Left lung (tissue), 14 donors: ENCODE measurements around the gene TMEM139. TPM values are rescaled to one million over a fixed set of nuclear protein-coding genes. Genes with fewer than 3 reads are reported as not detected.

Source experiments
- ATAC-seq: fragments of 200-7000 bp; cut with Tn5 transposase; one replicate; pipeline ENCODE4 v1.9.1; 2020; ENCODE audit warnings: moderate library complexity
- DNase-seq, 4 donors: peaks; one replicate each; pipeline ENCODE4 v3.0.0-alpha.2; 2013 to 2020
- H3K27ac ChIP-seq, 2 donors: fragments of 200-600 bp; sonication (generic) in 1 of 2; one replicate each; pipeline versions ENCODE4 v1.5.0 to v1.8.0; 2020 to 2021
- H3K27me3 ChIP-seq, 2 donors: fragments of 200-600 bp; sonication (generic) in 1 of 2; one replicate each; pipeline versions ENCODE4 v1.5.0 to v1.8.0; 2020 to 2021
- H3K36me3 ChIP-seq, 2 donors: fragments of 200-600 bp; sonication (generic) in 1 of 2; one replicate each; pipeline versions ENCODE4 v1.5.0 to v1.8.0; 2020 to 2021
- H3K4me1 ChIP-seq, 2 donors: fragments of 200-600 bp; one replicate each; pipeline ENCODE4 v1.8.0; 2021
- H3K4me3 ChIP-seq, 2 donors: fragments of 200-600 bp; sonication (generic) in 1 of 2; one replicate each; pipeline versions ENCODE4 v1.5.0 to v1.8.0; 2020 to 2021; ENCODE audit warnings: mild to moderate bottlenecking in 1 of 2
- H3K9me3 ChIP-seq, 2 donors: fragments of 200-600 bp; sonication (generic) in 1 of 2; one replicate each; pipeline versions ENCODE4 v1.5.0 to v1.8.0; 2020 to 2021
- intact Hi-C, 2 donors: fragments of 100-400 bp; cut with DNase I; formaldehyde crosslinking; loops; one replicate each; pipeline versions ENCODE4 v1.11.2 to v1.14.2; 2022
- long read RNA-seq, 12 donors: library from polyadenylated mRNA in 2 of 12; unstranded in 2 of 12; transcript quantifications; one replicate each; pipeline ENCODE4 v2.0.0 and lab custom pipeline, GENCODE V29; 2019 to 2026
- polyA plus RNA-seq, 6 donors: library from polyadenylated mRNA; unstranded; fragments of 120-200 nt; gene quantifications; one replicate each; pipeline ENCODE4 v1.2.1, GENCODE V29; 2013; ENCODE audit not compliant: insufficient read length in 6 of 6
- total RNA-seq, 2 donors: library from RNA; stranded (reverse); fragmentation: NEBNext Ultra II Directional; extraction: Animal tissue kit (Norgen Biotek cat#: 25700); gene quantifications; one replicate each; pipeline ENCODE4 v1.2.1, GENCODE V29; 2021
- TF ChIP-seq, protein P1 (sequence below), 2 donors: fragments of 200-600 bp; sonication (generic) in 1 of 2; IDR thresholded peaks; one replicate each; pipeline versions ENCODE4 v1.5.0 to v1.8.0; 2021; ENCODE audit warnings: antibody characterized with exemption in 2 of 2
- donor health status: DM: no; HTN: yes; CAD: no.
- donor health status: DM: no; HTN: no; CAD: no.

TMEM139 gene
- total RNA-seq (10 to 100 TPM; 18.5 to 48.1 TPM), polyA plus RNA-seq (1 to 10 TPM; 3.0 to 9.0 (median 7.0) TPM)
- long read RNA-seq, donor 1, partial matches to known transcripts = 7 of 13 reads
- long read RNA-seq, donor 1, other reads (novel, unspliced or antisense) = 0 of 13 reads
- long read RNA-seq, donor 2, partial matches to known transcripts = 0 of 1 reads
- long read RNA-seq, donor 2, other reads (novel, unspliced or antisense) = 0 of 1 reads
- long read RNA-seq, donor 3, partial matches to known transcripts = 0 of 1 reads
- long read RNA-seq, donor 3, other reads (novel, unspliced or antisense) = 0 of 1 reads
- long read RNA-seq, donor 4, transcript TMEM139-203 (4 exons, 1,257 nt) = major isoform, 7 of 28 reads
- long read RNA-seq, donor 4, partial matches to known transcripts = 0 of 28 reads
- long read RNA-seq, donor 4, other reads (novel, unspliced or antisense) = 14 of 28 reads
- long read RNA-seq, donor 5, partial matches to known transcripts = 0 of 2 reads
- long read RNA-seq, donor 5, other reads (novel, unspliced or antisense) = 0 of 2 reads
- long read RNA-seq, donor 6, partial matches to known transcripts = 0 of 2 reads
- long read RNA-seq, donor 6, other reads (novel, unspliced or antisense) = 0 of 2 reads
- long read RNA-seq, donor 7, partial matches to known transcripts = 0 of 1 reads
- long read RNA-seq, donor 7, other reads (novel, unspliced or antisense) = 0 of 1 reads
- long read RNA-seq, donor 8, partial matches to known transcripts = 0 of 1 reads
- long read RNA-seq, donor 8, other reads (novel, unspliced or antisense) = 0 of 1 reads
- long read RNA-seq, donor 9 = 0 reads
- long read RNA-seq, donor 10, partial matches to known transcripts = 0 of 9 reads
- long read RNA-seq, donor 10, other reads (novel, unspliced or antisense) = 6 of 9 reads
- long read RNA-seq, donor 11 = 0 reads
- long read RNA-seq, donor 12, partial matches to known transcripts = 0 of 2 reads
- long read RNA-seq, donor 12, other reads (novel, unspliced or antisense) = 0 of 2 reads

DNA sequence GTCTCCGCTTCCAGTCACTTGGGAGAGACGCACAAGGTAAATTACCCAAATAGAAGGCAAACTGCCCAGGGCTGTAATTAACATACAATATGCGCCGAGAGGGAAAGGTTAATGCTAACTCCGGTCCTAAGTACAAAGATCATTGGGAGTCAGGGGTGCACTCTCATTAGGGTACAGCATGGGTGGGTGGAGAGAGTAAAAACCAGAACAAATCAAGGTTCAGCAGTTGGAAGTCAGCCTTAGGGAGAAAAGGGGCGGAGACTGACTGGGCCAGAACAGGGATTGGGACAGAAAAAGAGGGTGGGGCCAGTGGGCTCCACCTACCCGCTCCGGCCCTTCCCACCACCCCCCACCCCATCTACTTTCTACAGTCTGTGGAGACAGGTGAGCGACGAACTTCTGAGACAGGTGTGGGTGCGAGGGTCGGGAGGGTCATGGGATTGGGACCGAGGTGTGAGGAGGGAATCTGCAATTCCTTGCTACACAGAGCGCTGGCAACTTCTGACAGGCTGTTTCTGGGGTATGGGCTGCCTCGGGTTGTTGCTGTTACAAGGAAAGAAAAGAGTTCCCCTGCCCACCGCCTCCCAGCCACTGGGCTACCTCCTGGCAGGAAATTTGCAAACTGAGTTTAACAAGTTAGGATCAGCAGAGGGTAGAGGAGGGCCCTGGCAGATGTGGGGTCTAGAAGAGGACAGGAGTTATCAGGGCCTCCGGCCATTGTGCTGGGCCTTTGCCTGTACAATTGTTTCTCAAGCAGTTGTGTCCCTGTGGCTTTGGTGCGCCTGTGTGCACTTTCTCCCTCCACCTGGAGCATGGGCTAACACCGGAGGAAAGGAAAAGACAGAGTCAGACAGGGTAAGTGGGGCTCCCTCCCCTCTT, at the start of gene TMEM139:
TSS of gene TMEM139 (plus strand) at position 368 of the 879 bp plus-strand sequence. CDS start 1,000 bp downstream, outside the sequence.
- peak within 1 kb of the TSS; percentile 22 to 33 for H3K4me3 ChIP-seq
- TF ChIP-seq, protein P1, sequence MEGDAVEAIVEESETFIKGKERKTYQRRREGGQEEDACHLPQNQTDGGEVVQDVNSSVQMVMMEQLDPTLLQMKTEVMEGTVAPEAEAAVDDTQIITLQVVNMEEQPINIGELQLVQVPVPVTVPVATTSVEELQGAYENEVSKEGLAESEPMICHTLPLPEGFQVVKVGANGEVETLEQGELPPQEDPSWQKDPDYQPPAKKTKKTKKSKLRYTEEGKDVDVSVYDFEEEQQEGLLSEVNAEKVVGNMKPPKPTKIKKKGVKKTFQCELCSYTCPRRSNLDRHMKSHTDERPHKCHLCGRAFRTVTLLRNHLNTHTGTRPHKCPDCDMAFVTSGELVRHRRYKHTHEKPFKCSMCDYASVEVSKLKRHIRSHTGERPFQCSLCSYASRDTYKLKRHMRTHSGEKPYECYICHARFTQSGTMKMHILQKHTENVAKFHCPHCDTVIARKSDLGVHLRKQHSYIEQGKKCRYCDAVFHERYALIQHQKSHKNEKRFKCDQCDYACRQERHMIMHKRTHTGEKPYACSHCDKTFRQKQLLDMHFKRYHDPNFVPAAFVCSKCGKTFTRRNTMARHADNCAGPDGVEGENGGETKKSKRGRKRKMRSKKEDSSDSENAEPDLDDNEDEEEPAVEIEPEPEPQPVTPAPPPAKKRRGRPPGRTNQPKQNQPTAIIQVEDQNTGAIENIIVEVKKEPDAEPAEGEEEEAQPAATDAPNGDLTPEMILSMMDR (IDR thresholded peaks at IDR 0.05) = no peak

DNA sequence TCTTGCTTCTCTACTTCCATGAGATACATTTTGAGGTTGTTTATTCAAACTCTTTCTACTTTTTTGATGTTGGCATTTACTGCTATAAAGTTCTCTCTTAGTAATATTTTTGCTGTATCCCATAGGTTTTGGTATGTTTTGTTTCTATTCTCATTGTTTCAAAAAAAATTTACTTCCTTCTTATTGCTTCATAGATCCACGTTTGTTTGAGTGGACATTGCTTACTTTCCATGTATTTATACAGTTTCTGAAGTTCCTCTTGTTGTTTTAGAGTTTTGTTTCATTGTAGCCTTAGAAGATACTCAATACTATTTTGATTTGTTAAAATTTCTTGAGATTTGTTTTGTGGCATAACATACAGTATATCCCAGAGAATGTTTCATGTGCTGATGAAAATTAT, 49.2 kb upstream of the TMEM139 start:
- intact Hi-C loops = loop anchor here in 1 of 2 donors (5.0 kb wide), 1 partner anchor 182 kb away; no protein-coding TSS in a partner anchor
- no peak for ATAC-seq
- TF ChIP-seq, protein P1 (IDR thresholded peaks at IDR 0.05) = no peak
- no peaks in the 10 kb centered on the region for H3K27me3 ChIP-seq
- peaks cover 0 to 41% of the 10 kb centered on the region in 2 donors for H3K4me1 ChIP-seq
- no peak for DNase-seq
- H3K36me3 ChIP-seq = no peaks in the 10 kb centered on the region
- peaks cover 0 to 10% of the 10 kb centered on the region in 2 donors for H3K9me3 ChIP-seq
- H3K4me3 ChIP-seq = no peak overlapping the region
- no peak overlapping the region for H3K27ac ChIP-seq

More for the DNA sequence above, at the start of gene TMEM139:
- no peaks in the 10 kb centered on the region for H3K9me3 ChIP-seq
- ATAC-seq (peak; percentile 77), DNase-seq (peak in 2 of 4 donors; percentile 46 to 63)
- H3K27me3 ChIP-seq = no peaks in the 10 kb centered on the region
- H3K36me3 ChIP-seq = no peaks in the 10 kb centered on the region
- H3K27ac ChIP-seq = peak within 1 kb of the TSS in 1 of 2 donors; percentile 31
- H3K4me1 ChIP-seq = peaks cover 15% of the 10 kb centered on the region in 2 donors
- intact Hi-C loops = no loop called here

DNA sequence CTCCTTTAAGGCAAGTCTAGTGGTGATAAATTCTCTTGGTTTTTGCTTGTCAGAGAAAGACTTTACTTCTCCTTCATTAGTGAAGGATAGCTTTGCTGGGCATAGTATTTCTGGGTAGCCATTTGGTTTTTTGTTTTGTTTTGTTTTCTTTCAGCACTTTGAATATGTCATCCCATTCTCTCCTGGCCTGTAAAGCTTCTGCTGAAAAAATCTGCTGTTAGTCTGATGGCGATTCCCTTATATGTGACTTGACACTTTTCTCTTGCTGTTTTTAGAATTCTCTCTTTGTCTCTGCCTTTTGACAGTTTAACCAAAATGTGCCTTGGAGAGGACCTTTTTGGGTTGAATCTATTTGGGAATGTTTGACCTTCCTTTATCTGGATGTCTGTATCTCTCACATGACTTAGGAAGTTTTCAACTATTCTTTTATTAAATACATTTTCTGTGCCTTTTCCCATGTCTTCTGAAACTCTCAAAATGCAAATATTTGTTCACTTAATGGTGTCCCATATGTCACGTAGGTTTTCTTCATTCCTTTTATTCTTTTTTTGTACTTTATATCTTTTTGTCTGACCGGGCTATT, 48.3 kb upstream of the TMEM139 start:
- TF ChIP-seq, protein P1 (IDR thresholded peaks at IDR 0.05) = no peak
- Histone ChIP-seq H3K27ac (no peak overlapping the region), H3K27me3 (no peaks in the 10 kb centered on the region), H3K36me3 (no peaks in the 10 kb centered on the region), H3K9me3 (peaks cover 0 to 10% of the 10 kb centered on the region in 2 donors), H3K4me1 (peaks cover 0 to 46% of the 10 kb centered on the region in 2 donors), H3K4me3 (no peak overlapping the region)
- no peak for ATAC-seq
- intact Hi-C loops = loop anchor here in 1 of 2 donors (5.0 kb wide), 1 partner anchor 181 kb away; no protein-coding TSS in a partner anchor
- DNase-seq = no peak

DNA sequence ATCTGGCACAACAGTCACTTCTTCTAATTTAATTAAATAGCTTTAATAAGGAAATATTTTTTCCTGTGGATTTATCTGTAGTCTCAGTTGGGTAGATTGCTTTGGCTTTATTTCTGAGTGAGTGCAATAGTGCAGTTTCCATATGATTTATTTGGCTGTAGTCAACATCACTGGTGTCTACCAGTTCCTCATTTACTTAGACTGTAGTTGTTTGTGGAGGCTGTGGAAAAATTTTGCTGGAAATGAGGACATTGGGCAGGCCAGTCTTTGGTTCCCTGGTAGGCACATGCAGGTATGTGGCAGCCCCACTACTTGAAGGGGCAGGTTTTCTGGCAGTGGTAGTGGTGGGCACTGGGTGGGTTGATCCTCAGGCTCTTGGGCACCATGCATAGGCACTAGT, 47.4 kb upstream of the TMEM139 start:
- H3K36me3 ChIP-seq = no peaks in the 10 kb centered on the region
- intact Hi-C loops = loop anchor here in 1 of 2 donors (5.0 kb wide), 1 partner anchor 180 kb away; no protein-coding TSS in a partner anchor
- peaks cover 0 to 10% of the 10 kb centered on the region in 2 donors for H3K9me3 ChIP-seq
- no peaks in the 10 kb centered on the region for H3K27me3 ChIP-seq
- H3K4me3 ChIP-seq = no peak overlapping the region
- TF ChIP-seq, protein P1 (IDR thresholded peaks at IDR 0.05) = no peak
- DNase-seq = no peak
- no peak for ATAC-seq
- peaks cover 0 to 46% of the 10 kb centered on the region in 2 donors for H3K4me1 ChIP-seq
- peak overlapping the region in 1 of 2 donors; percentile 84 for H3K27ac ChIP-seq
